HUES64 (cell line): ENCODE data around the gene CD164L2.

ENCODE experiments used
- H3K27ac ChIP-seq: 2 replicates; pipeline ENCODE4 v1.7.0; 2013; ENCODE audit warnings: low read depth, low read length, inconsistent platforms
- H3K27me3 ChIP-seq: 2 replicates; pipeline ENCODE4 v1.6.1; 2013; ENCODE audit warnings: mild to moderate bottlenecking, low read length; ENCODE audit not compliant: insufficient read depth
- H3K36me3 ChIP-seq: 2 replicates; pipeline ENCODE4 v1.6.1; 2013; ENCODE audit warnings: mild to moderate bottlenecking, low read length; ENCODE audit not compliant: insufficient read depth
- H3K4me1 ChIP-seq: 2 replicates; pipeline ENCODE4 v1.6.1; 2013; ENCODE audit warnings: mild to moderate bottlenecking, low read length, moderate library complexity; ENCODE audit not compliant: insufficient read depth
- H3K4me3 ChIP-seq: 2 replicates; pipeline ENCODE4 v1.5.1; 2013; ENCODE audit warnings: mild to moderate bottlenecking, low read length, moderate library complexity
- H3K9ac ChIP-seq: 2 replicates; pipeline ENCODE4 v1.6.1; 2013; ENCODE audit warnings: mild to moderate bottlenecking, low read depth, low read length
- H3K9me3 ChIP-seq: 2 replicates; pipeline ENCODE4 v1.6.1; 2013; ENCODE audit warnings: low read depth, low read length; ENCODE audit not compliant: insufficient read depth
- WGBS: fragments of 150-250, 120-280 bp; methylation state at CpG from one replicate; pipeline ENCODE4 v1.1.7; 2013; ENCODE audit warnings: missing lambda C conversion rate; 5-methylcytosine and 5-hydroxymethylcytosine counted together

CD164L2 gene

GRCh38 chr1:27350663-27351540 lies 32.2 kb downstream of the CD164L2 start:
- Histone ChIP-seq H3K4me1 (no peaks in the 10 kb centered on the region), H3K9ac (peak overlapping the region; percentile 56), H3K9me3 (no peaks in the 10 kb centered on the region), H3K4me3 (peak overlapping the region; percentile 65), H3K36me3 (no peaks in the 10 kb centered on the region; the same call in 1 of the 2 replicates), H3K27me3 (peaks cover 9% of the 10 kb centered on the region), H3K27ac (peak overlapping the region; percentile 14; the same call in 1 of the 2 replicates)
- 8% methylated on average over 62 of the region's 62 CpGs for WGBS

GRCh38 chr1:27349784-27350662 lies 33.1 kb downstream of the CD164L2 start:
- Histone ChIP-seq H3K36me3 (no peaks in the 10 kb centered on the region; the same call in 1 of the 2 replicates), H3K27ac (no peak overlapping the region), H3K4me1 (no peaks in the 10 kb centered on the region), H3K27me3 (peaks cover 9% of the 10 kb centered on the region), H3K9ac (peak overlapping the region; percentile 44), H3K9me3 (no peaks in the 10 kb centered on the region), H3K4me3 (peak overlapping the region; percentile 65)
- 11% methylated on average over 84 of the region's 84 CpGs for WGBS

GRCh38 chr1:27348861-27349783 lies 34.0 kb downstream of the CD164L2 start:
- peak overlapping the region; percentile 65 for H3K4me3 ChIP-seq
- WGBS = 14% methylated on average over 51 of the region's 51 CpGs

GRCh38 chr1:27346991-27347624 lies 36.0 kb downstream of the CD164L2 start:
- H3K27ac ChIP-seq = no peak overlapping the region
- WGBS = 85% methylated on average over 13 of the region's 14 CpGs

More at GRCh38 chr1:27348861-27349783, 34.0 kb downstream of the CD164L2 start:
- Histone ChIP-seq H3K4me1 (no peaks in the 10 kb centered on the region), H3K27ac (peak overlapping the region; percentile 41; the same call in 1 of the 2 replicates), H3K36me3 (no peaks in the 10 kb centered on the region; the same call in 1 of the 2 replicates), H3K27me3 (peaks cover 9% of the 10 kb centered on the region), H3K9ac (peak overlapping the region; percentile 44), H3K9me3 (no peaks in the 10 kb centered on the region)

GRCh38 chr1:27346357-27346756 lies 36.8 kb downstream of the CD164L2 start:
- WGBS = 97% methylated on average over 7 of the region's 8 CpGs
- Histone ChIP-seq H3K27me3 (peaks cover 9% of the 10 kb centered on the region), H3K4me1 (peaks cover 22% of the 10 kb centered on the region), H3K9me3 (no peaks in the 10 kb centered on the region), H3K4me3 (no peak overlapping the region), H3K9ac (no peak overlapping the region), H3K27ac (no peak overlapping the region), H3K36me3 (no peaks in the 10 kb centered on the region; the same call in 1 of the 2 replicates)

More at GRCh38 chr1:27346991-27347624, 36.0 kb downstream of the CD164L2 start:
- H3K36me3 ChIP-seq = no peaks in the 10 kb centered on the region; the same call in 1 of the 2 replicates
- peaks cover 9% of the 10 kb centered on the region for H3K27me3 ChIP-seq
- H3K9ac ChIP-seq = no peak overlapping the region
- no peaks in the 10 kb centered on the region for H3K9me3 ChIP-seq
- no peak overlapping the region for H3K4me3 ChIP-seq
- H3K4me1 ChIP-seq = peaks cover 16% of the 10 kb centered on the region

DNA sequence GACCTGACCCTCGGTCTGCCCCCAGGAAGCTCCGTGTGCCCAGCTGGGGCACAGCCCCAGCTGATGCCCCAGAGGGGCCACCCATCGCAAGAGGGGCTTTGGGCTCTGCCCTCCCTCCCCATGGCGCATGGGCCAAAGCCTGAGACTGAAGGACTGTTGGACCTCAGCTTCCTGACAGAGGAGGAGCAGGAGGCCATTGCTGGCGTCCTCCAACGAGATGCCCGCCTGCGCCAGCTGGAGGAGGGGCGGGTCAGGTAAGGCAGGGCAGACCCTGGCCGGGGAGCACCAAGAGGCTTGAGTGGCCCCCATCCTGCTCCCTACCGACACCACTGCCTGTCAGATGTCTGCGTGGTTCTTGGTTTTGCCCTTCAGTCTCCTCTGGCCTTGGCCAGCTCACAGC lies 37.9 kb downstream of the CD164L2 start:
- H3K4me3 ChIP-seq = no peak overlapping the region
- H3K27me3 ChIP-seq = peaks cover 4% of the 10 kb centered on the region
- H3K36me3 ChIP-seq = no peaks in the 10 kb centered on the region; the same call in 1 of the 2 replicates
- no peaks in the 10 kb centered on the region for H3K9me3 ChIP-seq
- no peak overlapping the region for H3K27ac ChIP-seq
- H3K9ac ChIP-seq = no peak overlapping the region
- WGBS = 95% methylated on average over 12 of the region's 12 CpGs
- H3K4me1 ChIP-seq = peaks cover 22% of the 10 kb centered on the region

- no peaks in the 10 kb centered on the region; the same call in 1 of the 2 replicates for H3K36me3 ChIP-seq
- no peak overlapping the region for H3K27ac ChIP-seq
- WGBS = 92% methylated on average over 5 of the region's 5 CpGs
- no peaks in the 10 kb centered on the region for H3K9me3 ChIP-seq
- H3K9ac ChIP-seq = no peak overlapping the region
- H3K4me3 ChIP-seq = no peak overlapping the region
- H3K27me3 ChIP-seq = no peaks in the 10 kb centered on the region
- peaks cover 26% of the 10 kb centered on the region for H3K4me1 ChIP-seq
These were observed 39.5 kb downstream of the CD164L2 start for GRCh38 chr1:27343639-27344025.

- Histone ChIP-seq H3K27ac (0 out of 2 replicates have a peak overlapping the region, but pooled peaks have one; percentile 18), H3K27me3 (no peaks in the 10 kb centered on the region), H3K4me3 (no peak overlapping the region), H3K9me3 (no peaks in the 10 kb centered on the region), H3K36me3 (no peaks in the 10 kb centered on the region; the same call in 1 of the 2 replicates), H3K4me1 (peaks cover 26% of the 10 kb centered on the region), H3K9ac (peak overlapping the region; percentile 21; the same call in 1 of the 2 replicates)
- WGBS = 59% methylated on average over 31 of the region's 31 CpGs
These were observed 40.1 kb downstream of the CD164L2 start for GRCh38 chr1:27342778-27343638.

- Histone ChIP-seq H3K4me1 (peaks cover 26% of the 10 kb centered on the region), H3K9me3 (no peaks in the 10 kb centered on the region), H3K27me3 (no peaks in the 10 kb centered on the region), H3K36me3 (no peaks in the 10 kb centered on the region; the same call in 1 of the 2 replicates), H3K4me3 (peak overlapping the region; percentile 42), H3K27ac (no peak overlapping the region), H3K9ac (peak overlapping the region; percentile 34; the same call in 1 of the 2 replicates)
- 81% methylated on average over 8 of the region's 8 CpGs for WGBS
These were observed 40.7 kb downstream of the CD164L2 start for GRCh38 chr1:27342391-27342777.
